GM18511 (cell line): Measurements from ENCODE around the gene BTD.
"Not testable (repeated sequence)": the region's sequence is repeated elsewhere in the genome, so short reads cannot be mapped to it uniquely, and the experiment has no call there.

ENCODE experiments used
- ATAC-seq: cut with Tn5 transposase; IDR thresholded peaks from one replicate; pipeline ENCODE4 v1.9.1; 2021; ENCODE audit warnings: mild to moderate bottlenecking, moderate library complexity; ENCODE audit not compliant: unreplicated experiment

The BTD gene

DNA sequence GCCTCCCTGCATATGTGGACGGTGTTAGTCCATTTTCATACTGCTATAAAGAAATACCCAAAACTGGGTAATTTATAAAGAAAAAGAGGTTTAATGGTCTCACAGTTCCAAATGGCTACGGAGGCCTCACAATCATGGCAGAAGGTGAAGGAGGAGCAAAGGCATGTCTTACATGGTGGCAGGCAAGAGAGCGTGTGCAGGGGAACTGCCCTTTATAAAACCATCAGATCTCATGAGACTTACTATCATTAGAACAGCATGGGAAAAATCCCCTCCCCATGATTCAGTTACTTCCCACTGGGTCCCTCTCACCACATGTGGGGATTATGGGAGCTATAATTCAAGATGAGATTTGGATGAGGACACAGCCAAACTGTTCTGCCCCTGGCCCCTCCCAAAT, 1.3 kb downstream of the BTD start:
- not testable (repeated sequence) for ATAC-seq

DNA sequence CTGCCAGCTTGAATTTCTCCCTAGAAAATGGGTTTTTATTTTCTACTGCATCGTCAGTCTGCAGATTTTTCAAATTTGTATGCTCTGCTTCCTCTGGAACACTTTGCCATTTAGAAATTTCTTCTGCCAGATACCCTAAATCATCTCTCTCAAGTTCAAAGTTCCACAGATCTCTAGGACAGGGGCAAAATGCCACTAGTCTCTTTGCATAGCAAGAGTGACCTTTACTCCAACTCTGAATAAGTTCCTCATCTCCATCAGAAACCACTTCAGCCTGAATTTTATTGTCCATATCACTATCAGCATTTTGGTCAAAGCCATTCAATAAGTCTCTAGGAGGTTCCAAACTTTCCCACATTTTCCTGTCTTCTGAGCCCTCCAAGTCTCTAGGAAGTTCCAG, 3.0 kb downstream of the BTD start:
- ATAC-seq = not testable (repeated sequence)

DNA sequence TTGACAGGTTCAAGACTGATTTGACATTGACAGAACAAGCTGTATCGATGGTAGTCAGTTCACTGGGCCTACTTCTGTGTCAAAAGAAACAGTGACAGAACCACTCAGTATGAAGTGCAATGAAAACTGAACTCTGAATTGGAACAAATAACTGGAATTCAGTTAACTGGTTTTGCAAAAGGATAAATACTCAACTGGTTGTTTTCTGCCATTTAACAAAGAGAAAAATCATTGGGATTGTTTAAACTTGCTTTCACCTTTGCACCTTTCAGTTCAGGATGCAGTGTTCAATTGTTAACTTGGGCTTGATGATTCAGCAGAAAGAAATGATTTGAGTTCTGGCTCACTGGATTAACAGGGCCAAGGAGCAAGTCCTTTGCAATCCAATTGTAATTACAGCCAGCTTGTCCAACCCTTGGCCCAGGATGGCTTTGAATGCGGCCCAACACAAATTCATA, 4.9 kb downstream of the BTD start:
- ATAC-seq = no peak

DNA sequence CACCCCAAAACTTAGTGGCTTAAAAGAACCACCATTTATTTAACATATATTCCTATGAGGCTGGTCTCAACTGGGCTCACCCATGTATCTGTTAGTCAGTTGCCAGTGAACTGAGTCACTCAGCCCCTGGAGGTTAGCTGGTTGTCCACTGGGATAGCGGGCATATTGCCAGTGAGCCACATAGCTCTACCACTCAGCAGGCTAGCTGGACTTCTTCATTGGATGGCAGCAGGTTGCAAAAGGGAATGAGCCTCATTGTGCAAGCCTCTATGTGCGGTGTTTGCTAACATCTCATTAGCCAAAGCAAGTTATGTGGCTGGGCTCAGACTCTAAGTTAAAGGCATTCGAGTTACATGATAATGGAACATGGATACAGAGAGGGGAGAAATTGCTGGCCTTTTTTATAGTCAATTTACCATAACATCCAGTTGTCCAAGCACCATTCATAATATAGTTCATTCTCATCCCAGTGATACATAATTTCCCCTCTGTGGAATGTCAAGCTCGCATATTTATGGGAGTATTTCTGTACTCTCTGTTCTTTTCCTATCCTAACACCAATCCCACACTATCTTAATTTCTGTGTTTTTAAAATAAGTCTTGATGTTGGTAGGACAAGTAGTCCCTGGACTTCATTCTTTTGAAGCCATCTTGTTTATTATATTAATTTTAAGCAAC, 8.7 kb downstream of the BTD start:
- no peak for ATAC-seq

DNA sequence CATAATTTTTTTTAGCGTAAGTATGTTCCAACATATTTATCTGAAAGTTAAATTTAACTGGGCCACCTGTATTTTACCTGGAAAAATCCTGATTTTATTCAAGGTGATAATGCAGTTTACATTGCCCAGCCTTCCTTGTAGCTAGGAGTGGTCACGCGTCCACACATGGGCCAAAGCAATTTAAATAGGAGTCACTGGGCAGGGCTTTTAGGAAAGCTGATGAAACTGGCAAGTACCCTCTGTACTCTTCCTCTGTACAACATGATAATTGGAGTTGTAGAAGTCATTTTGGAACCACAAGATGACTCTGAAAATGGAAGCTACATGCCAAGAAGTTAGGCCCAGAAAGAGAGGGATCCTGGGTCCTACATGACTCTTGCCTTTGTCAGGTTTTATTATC, 9.5 kb downstream of the BTD start:
- ATAC-seq = no peak

DNA sequence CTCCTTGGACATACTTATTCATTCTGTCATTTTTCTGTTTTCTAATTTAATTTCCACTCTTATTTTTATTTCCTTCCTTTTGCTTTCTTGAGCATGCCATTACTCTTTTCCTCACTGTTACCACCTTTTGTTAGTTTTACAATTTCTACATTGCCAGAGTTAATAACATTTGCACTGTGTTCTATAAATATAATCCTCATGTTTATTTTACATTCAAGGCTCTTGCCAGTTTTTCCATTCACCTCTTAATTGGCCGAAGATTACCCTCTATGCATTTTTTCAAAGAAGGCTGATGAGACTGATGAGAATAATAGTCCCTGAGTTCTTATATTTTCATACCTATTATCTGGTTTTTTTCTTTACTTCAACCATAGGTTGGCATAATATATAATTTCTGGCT, 10.5 kb downstream of the BTD start:
- no peak for ATAC-seq

DNA sequence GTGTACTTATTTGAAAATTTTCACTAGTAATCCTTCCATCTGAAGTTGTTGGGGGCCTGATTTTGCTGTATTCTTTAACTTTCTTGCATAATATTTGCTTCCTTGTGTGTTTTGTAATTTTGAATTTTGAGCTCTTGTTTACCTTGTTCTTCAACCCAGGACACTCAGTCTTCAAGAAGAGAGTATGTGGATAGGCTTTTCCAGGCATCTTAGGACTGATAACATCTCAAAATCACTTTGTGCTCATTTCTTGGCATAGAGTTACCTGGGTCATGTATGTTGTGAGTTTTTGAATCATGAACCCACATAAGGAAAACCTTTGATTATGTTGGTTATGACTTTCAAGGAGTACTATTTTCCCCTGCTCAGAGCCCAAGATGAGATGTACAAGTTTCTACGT, 13.4 kb downstream of the BTD start:
- ATAC-seq = no peak

DNA sequence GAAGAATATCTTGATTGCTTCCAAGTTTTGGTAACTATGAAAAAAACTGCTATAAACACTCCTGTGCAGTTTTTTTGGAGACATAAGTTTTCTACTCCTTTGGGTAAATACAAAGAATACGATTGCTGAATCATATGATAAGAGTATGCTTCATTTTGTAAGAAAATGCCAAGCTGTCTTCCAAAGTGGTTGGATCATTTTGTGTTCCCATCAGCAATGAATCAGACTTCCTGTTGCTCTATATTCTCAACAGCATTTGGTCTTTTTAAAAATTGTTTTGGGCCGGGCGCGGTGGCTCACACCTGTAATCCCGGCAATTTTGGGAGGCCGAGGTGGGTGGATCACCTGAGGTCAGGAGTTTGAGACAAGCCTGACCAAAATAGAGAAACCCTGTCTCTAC, 14.5 kb downstream of the BTD start:
- ATAC-seq = no peak

DNA sequence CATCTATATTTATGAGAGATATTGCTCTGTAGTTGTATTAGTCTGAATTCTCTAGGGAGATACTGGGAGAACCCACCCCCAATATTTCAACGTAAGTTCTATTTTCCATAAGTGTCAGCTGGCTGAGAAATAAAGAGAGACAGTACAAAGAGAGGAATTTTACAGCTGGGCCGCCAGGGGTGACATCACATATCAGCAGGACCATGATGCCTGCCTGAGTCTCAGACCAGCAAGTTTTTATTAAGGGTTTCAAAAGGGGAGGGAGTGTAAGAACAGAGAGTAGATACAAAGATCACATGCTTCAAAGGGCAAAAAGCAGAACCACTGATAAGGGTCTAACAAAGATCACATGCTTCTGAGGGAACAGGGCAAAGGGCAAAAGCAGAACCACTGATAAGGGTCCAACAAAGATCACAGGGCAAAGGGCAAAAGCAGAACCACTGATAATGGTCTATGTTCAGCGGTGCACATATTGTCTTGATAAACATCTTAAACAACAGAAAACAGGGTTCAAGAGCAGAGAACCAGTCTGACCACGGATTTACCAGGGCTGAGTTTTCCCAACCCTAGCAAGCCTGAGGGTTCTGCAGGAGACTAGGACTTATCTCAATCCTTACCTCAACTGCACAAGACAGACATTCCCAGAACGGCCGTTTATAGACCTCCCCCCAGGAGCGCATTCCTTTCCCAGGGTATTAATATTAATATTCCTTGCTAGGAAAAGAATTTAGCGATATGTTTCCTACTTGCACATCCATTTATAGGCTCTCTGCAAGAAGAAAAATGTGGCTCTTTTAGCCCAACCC, 18.3 kb downstream of the BTD start:
- ATAC-seq = not testable (repeated sequence)

DNA sequence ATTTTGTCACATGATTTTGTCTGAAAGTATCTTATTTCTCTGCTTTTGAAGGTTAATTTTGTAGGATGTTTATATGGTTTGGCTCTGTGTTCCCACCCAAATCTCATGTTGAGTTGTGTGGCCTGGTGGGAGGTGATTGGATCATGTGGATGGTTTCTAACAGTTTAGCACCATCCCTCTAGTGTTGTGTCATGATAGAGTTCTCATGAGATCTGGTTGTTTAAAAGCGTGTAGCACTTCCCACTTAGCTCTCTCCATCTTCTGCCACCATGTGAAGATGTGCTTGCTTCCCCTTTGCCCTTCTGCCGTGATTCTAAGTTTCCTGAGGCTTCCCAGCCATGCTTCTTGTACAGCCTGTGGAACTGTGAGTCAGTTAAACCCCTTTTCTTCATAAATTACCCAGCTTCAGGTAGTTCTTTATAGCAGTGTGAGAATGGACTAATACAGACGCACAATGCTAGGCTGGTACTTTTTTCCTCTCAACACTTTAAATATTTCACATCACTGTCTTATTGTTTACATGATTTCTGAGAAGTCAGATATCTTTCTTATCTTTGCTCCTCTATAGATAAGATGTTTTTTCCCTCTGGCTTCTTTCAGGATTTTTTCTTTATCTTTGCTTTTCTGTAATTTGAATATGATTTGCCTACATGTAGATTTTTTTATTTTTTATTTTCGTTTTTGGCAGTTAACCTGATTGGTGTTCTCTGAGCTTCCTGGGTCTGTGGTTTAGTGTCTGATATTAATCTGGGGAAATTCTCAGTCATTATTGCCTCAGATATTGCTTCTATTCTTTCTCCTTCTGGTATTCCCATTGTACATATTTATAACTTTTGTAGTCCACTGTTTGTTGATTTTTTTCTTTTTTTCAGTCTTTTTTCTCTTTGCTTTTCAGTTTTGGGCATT, 22.2 kb downstream of the BTD start:
- ATAC-seq = no peak

DNA sequence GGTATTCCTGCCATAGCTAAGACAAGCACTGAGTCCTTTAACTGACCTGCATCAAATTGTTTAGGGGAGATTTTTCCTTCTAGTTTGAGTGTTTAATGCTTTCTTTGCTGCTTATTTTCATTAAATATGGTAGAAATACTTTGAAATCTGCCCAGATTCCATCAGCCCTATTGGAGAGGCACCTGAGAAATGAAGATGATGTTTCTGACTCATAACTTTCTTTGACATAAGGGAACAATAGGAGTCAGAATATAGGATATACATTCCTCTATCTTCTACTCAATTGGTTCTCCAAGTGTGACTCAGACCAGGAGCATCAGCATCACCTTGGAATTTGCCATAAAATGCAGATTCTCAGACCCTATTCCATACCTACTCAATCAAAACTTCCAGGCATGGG, 27.4 kb downstream of the BTD start:
- no peak for ATAC-seq

DNA sequence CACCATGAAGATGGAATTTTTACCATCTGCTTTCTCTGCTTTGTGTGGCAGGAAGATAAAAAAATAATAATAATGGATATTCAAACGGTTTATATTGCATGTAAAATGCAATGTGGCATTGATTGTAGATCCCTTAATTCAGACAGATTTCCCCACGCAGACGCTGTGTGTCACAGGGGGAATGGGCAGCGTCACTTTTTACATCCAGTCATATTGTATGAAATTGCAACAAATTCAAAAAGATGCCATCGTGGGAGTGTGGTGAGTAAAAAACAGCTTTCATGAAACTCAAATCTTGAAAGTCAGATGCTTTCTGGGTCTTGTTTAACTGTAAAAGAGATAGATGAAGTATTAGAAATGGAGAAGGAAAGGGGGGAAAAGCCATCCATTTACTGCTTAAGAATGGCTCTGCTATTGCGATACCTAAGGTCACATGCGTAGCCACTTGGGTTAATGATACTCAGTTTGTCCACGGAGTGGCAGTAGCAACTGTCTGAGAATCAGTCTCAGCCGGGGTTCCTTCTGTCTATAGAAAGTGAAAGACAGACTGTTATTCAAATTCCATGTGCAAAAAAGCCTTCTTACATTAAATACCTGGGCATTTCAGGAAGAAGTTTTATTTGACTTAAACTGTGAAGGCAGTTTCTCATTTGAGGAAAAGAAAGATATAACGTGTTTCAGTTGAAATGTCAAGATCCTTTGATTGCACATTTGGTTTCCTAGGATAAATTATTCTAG, 28.5 kb downstream of the BTD start:
- peak; percentile 97 for ATAC-seq

DNA sequence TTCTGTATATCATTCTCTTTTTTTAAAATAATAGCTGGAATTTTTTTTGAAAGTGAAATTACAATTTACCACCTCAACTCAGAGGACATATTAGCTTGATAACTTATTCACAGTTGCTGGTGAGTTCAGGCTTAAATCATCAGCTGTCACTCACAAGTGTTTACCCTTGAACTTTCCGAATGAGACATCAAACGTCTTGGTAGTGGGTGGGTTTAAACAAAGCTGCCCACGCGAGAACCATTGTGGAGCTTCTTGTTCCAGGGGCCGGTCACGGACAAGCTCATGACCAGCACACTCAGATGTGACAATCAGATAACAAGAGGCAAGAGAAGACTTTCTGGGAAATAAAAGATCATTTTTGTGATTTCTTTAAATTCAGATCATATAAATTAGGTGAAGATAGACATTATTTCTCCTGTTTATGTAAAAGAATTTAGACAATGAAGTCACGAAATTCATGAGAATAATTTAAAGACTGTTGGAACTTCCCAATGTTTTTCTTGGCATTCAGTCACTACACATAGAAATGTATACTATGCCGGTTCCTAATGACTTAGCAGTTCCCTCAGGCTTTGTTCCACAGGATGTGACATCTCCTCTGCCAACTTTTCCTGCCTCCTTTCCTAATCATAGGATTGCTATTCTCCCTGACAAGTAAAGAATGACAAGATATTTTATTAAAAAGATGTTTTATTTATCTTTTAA, 29.3 kb downstream of the BTD start:
- peak; percentile 64 for ATAC-seq

DNA sequence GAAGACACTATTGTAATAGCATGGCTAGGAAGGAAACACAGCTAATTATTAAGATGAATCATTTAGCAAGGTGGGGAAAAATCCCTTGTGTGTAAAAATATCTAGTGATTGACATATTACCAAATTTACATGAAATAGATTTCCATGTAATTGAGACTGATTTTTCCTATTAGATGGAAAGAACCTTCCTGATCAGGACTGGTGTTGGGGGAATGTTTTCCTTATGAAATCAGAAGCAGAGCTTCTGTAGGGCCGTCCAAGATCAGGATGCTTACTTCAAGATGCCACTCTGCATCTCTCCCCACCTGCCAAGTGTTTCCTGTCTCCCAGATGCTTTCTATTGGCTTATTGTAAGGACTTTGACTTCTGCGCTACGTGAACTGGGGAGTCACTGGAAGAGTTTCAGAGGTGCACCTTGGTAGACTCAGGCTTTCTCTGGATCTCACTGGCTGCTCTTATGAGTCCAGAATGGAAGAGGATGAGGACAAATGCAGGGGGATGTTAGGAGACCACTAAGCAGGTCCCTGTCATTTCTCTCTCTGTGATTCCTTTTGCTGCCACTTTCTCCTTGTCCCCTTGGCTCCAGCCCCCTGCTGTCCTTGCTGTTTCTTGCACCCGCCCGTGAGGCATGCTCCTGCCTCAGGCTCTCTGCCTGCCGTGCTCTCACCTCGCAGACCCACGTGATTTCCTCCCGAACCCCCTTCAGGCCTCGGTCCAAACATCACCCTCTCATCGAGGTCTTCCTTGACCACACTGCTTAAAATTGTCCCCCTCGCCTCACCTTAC, 30.1 kb downstream of the BTD start:
- no peak for ATAC-seq

DNA sequence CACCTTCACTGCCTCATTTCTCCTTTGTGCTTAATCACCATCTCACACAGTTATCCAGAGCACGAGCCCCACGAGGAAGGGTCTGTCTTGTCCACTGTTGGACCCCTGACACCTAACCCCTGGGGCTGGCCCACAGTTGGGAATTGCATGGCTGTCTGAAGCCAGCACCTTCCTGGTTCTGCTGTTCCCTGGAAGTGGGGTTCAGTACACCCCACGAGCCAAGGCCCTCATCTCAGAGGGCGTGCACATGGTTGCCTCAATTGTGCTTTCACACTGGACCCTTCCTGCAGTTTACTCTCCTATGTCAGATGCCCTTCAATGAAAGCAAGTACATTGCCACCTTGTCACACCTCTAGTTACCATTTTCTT, 30.7 kb downstream of the BTD start:
- no peak for ATAC-seq

DNA sequence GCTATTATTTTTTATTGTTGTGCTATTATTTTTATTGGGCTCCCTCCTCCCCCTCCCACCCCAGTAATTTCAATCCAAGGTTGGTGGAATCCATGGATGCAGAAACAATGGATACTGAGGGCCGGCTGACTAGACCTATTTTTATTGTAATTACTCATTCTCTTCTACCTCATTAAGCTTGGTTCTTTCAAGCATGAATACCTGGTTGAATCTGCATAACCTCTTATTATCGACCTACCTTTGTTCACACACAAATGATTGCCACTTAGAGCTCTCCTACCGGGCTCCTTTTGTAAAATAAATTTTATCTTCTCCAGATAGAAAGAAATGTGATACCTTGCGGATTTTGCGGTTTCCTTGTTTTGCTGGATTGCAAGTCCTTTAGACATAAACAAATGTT, 31.6 kb downstream of the BTD start:
- ATAC-seq = no peak

DNA sequence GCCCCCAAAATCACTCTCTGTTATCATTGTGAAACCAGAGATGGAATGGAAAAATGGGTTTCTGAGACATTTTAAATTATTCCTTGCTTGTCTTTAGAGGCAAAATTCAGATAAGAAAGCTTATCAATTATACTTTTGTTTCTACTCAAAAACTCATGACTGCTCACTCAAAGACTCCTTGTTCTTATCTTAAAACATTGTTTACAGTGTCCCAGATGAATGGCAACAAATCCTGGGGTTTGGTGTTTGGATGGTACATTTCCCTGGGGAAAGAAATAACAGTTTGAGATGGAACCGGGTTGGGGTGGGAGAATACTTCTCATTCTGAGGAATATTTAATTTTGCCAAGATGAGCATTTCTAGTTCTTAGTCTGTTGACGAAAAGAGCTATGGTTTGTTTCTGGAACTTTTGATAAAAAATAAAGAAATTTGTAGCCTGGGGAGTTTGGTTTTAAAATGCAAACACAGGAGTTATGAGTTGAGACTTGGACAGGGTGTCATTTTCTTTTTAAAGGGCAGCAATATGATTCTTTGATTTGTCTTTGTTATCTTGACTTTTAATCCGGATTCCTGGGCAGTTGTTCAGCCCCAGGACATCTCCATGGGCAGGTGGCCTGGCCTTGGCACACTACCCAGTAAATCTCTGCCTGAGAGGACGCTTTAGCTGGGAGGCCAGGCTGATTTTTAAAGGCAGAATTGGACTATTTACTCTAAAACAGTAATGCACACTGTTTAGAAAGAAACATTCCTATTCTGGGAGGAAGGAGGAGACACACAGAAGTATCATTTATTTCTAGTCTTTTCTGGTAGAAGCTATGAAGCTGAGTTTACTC, 32.4 kb downstream of the BTD start:
- no peak for ATAC-seq

DNA sequence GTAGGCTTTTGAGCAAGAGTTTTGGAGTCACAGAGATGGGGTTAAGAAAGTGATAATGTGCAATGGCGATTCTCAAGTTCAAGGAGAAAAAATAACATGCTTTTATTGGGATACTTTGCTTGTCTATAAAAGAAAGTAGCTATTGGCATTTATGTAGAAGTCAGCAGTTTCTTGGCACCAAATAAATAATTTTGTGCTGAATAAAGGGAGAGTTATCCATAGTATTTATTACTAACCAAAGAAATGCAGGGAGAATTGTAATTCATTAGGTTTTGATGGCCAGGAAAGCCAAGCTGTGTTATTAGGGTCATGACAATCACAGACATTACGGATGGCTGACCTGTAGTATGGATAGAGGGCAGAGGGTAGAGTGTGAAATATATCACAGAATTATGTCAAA, 33.1 kb downstream of the BTD start:
- no peak for ATAC-seq
